MM.1S (cell line): ENCODE data around the gene ZFP36L2.

Experiments
- EZH2 ChIP-seq: fragments of 300-600 bp; sonication (generic); optimal IDR thresholded peaks from 2 replicates; pipeline ENCODE3; 2017; ENCODE audit warnings: low read depth, mild to moderate bottlenecking, antibody characterized with exemption, low read length, mixed read lengths
- TF ChIP-seq, protein P1 (sequence below): fragments of 300-600 bp; sonication (generic); IDR thresholded peaks from 2 replicates; pipeline ENCODE4 v1.5.1; 2016; ENCODE audit warnings: antibody characterized with exemption, low read length, mixed read lengths

DNA sequence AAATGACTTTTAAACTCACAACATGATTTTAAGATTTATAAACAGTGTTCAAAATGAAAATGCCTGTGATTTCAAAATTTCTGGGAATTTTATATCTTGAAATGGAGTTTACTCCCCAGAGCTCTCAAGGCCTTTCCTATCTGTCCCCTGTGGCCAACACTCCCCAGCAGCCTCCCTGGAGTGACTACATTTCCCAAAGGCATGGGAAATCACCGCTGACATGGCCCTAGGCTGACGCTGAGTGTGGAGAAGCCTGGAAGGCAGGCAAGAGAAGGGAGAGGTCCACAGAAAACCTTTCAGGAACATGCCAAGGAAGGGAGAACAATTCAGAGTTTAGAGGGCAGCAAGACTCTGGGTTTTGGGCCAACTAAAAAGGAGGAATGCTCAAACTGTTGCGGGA lies 20.2 kb upstream of the ZFP36L2 start:
- TF ChIP-seq, protein P1, sequence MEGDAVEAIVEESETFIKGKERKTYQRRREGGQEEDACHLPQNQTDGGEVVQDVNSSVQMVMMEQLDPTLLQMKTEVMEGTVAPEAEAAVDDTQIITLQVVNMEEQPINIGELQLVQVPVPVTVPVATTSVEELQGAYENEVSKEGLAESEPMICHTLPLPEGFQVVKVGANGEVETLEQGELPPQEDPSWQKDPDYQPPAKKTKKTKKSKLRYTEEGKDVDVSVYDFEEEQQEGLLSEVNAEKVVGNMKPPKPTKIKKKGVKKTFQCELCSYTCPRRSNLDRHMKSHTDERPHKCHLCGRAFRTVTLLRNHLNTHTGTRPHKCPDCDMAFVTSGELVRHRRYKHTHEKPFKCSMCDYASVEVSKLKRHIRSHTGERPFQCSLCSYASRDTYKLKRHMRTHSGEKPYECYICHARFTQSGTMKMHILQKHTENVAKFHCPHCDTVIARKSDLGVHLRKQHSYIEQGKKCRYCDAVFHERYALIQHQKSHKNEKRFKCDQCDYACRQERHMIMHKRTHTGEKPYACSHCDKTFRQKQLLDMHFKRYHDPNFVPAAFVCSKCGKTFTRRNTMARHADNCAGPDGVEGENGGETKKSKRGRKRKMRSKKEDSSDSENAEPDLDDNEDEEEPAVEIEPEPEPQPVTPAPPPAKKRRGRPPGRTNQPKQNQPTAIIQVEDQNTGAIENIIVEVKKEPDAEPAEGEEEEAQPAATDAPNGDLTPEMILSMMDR, result no peak
- TF ChIP-seq EZH2, result no peak
